ENCODE measurements around the gene DNM1.

- TF ChIP-seq YY1 (IDR thresholded peaks at IDR 0.05; ENCODE audit: insufficient read depth, insufficient read length) (no peak), ZNF274 (IDR thresholded peaks at IDR 0.05; ENCODE audit: low read depth, low read length) (no peak), SUZ12 (IDR thresholded peaks at IDR 0.05; ENCODE audit: extremely low read depth, insufficient read depth, insufficient read length) (no peak)
These were observed 41.8 kb upstream of the DNM1 start for GRCh38 chr9:128161215-128161902.
